ENCODE measurements around the gene CA5A. TPM values are rescaled to one million over a fixed set of nuclear protein-coding genes. Genes with fewer than 3 reads are reported as not detected.

The CA5A gene
- total and polyA plus RNA-seq, 2 of the 13 experiments (the other 11 are each of a cell fraction or from before 2014, with no cell fraction given): 66.8 to 106 TPM

- peak; percentile 90; the same call in 1 of the 2 replicates for TF ChIP-seq ARID4A (CRISPR knock-in tag; IDR thresholded peaks at IDR 0.05; ENCODE audit: borderline replicate concordance)
- peak; percentile 80; the same call in 1 of the 2 replicates for TF ChIP-seq FOXK1 (CRISPR knock-in tag; IDR thresholded peaks at IDR 0.05; ENCODE audit: borderline replicate concordance, low read depth)
- TF ChIP-seq CCAR2 (optimal IDR thresholded peaks at IDR 0.05; ENCODE audit: low read depth, low read length): no peak
- 0 out of 2 replicates have a peak, but pooled peaks have one; percentile 34 for TF ChIP-seq ZBTB21 (CRISPR knock-in tag; IDR thresholded peaks at IDR 0.05)
- TF ChIP-seq ZBTB8A (CRISPR knock-in tag; IDR thresholded peaks at IDR 0.05; ENCODE audit: borderline replicate concordance, low read depth): no peak
- no peak for TF ChIP-seq KLF13 (CRISPR knock-in tag; IDR thresholded peaks at IDR 0.05)
- no peak for TF ChIP-seq ZNF773 (CRISPR knock-in tag; IDR thresholded peaks at IDR 0.05; ENCODE audit: borderline replicate concordance)
- TF ChIP-seq THAP9 (CRISPR knock-in tag; IDR thresholded peaks at IDR 0.05; ENCODE audit: borderline replicate concordance): peak; percentile 86; the same call in 1 of the 2 replicates
- peak; percentile 99 for TF ChIP-seq PHF21A (CRISPR knock-in tag; IDR thresholded peaks at IDR 0.05)
- TF ChIP-seq SOX6 (IDR thresholded peaks at IDR 0.05): no peak
- TF ChIP-seq SOX6 (CRISPR knock-in tag; IDR thresholded peaks at IDR 0.05): peak; percentile 91
- TF ChIP-seq, protein P1, sequence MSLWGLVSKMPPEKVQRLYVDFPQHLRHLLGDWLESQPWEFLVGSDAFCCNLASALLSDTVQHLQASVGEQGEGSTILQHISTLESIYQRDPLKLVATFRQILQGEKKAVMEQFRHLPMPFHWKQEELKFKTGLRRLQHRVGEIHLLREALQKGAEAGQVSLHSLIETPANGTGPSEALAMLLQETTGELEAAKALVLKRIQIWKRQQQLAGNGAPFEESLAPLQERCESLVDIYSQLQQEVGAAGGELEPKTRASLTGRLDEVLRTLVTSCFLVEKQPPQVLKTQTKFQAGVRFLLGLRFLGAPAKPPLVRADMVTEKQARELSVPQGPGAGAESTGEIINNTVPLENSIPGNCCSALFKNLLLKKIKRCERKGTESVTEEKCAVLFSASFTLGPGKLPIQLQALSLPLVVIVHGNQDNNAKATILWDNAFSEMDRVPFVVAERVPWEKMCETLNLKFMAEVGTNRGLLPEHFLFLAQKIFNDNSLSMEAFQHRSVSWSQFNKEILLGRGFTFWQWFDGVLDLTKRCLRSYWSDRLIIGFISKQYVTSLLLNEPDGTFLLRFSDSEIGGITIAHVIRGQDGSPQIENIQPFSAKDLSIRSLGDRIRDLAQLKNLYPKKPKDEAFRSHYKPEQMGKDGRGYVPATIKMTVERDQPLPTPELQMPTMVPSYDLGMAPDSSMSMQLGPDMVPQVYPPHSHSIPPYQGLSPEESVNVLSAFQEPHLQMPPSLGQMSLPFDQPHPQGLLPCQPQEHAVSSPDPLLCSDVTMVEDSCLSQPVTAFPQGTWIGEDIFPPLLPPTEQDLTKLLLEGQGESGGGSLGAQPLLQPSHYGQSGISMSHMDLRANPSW (CRISPR knock-in tag; IDR thresholded peaks at IDR 0.05; ENCODE audit: borderline replicate concordance): peak; percentile 84; the same call in 1 of the 2 replicates
- peak; percentile 95 for TF ChIP-seq ZNF263 (CRISPR knock-in tag; IDR thresholded peaks at IDR 0.05)
- TF ChIP-seq ZMYM2 (CRISPR knock-in tag; IDR thresholded peaks at IDR 0.05): peak; percentile 97
These were observed at the start of gene CA5A (continued) for GRCh38 chr16:87936375-87937230.
